ENCODE data around the gene GPR37L1. TPM values are rescaled to one million over a fixed set of nuclear protein-coding genes. Genes with fewer than 3 reads are reported as not detected.

The GPR37L1 gene
- polyA plus RNA-seq, 4 donors = 0.10 to 0.37 (median 0.22) TPM; not detected in 1

GRCh38 chr1:202127061-202127460, 4.3 kb downstream of the GPR37L1 start:
- no peaks in the 10 kb centered on the region for H3K9me3 ChIP-seq (ENCODE audit: control insufficient read depth in 2 of 2, insufficient read depth in 1 of 2, low read depth in 1 of 2, low read length in 1 of 2)
- no peaks in the 10 kb centered on the region for H3K4me1 ChIP-seq (ENCODE audit: control insufficient read depth in 3 of 3, insufficient read depth in 2 of 3, low read depth in 1 of 3, low read length in 2 of 3)
- no peak overlapping the region for H3K27ac ChIP-seq (ENCODE audit: low read depth in 1 of 3, low read length in 2 of 3)
- no peak overlapping the region for H3K4me3 ChIP-seq (ENCODE audit: low read depth in 1 of 3, low read length in 3 of 3)
- peaks cover 0 to 10% (median 0%) of the 10 kb centered on the region in 3 donors for H3K36me3 ChIP-seq (ENCODE audit: control insufficient read depth in 3 of 3, insufficient read depth in 2 of 3, low read depth in 1 of 3, low read length in 3 of 3)
- WGBS, 3 donors = 90 to 95% (median 94%) methylated on average over 6 of the region's 6 CpGs
- FAIRE-seq (no peak), DNase-seq (no peak)
- H3K27me3 ChIP-seq (ENCODE audit: control insufficient read depth in 3 of 3, insufficient read depth in 3 of 3, low read length in 3 of 3) = no peaks in the 10 kb centered on the region

- DNase-seq = no peak
- H3K36me3 ChIP-seq (ENCODE audit: control insufficient read depth in 3 of 3, insufficient read depth in 2 of 3, low read depth in 1 of 3, low read length in 3 of 3) = peaks cover 0 to 20% (median under 1%) of the 10 kb centered on the region in 3 donors
- 93 to 95% (median 94%) methylated on average over 20 to 26 of the region's 26 CpGs for WGBS, 3 donors
- no peaks in the 10 kb centered on the region for H3K27me3 ChIP-seq (ENCODE audit: control insufficient read depth in 3 of 3, insufficient read depth in 3 of 3, low read length in 3 of 3)
- no peak overlapping the region for H3K4me3 ChIP-seq (ENCODE audit: low read depth in 1 of 3, low read length in 3 of 3)
- H3K9me3 ChIP-seq (ENCODE audit: control insufficient read depth in 2 of 2, insufficient read depth in 1 of 2, low read depth in 1 of 2, low read length in 1 of 2) = no peaks in the 10 kb centered on the region
- H3K4me1 ChIP-seq (ENCODE audit: control insufficient read depth in 3 of 3, insufficient read depth in 2 of 3, low read depth in 1 of 3, low read length in 2 of 3) = peaks cover 0 to 2% (median 0%) of the 10 kb centered on the region in 3 donors
- no peak for FAIRE-seq
- no peak overlapping the region for H3K27ac ChIP-seq (ENCODE audit: low read depth in 1 of 3, low read length in 2 of 3)
These were observed 5.3 kb downstream of the GPR37L1 start for GRCh38 chr1:202127836-202128622.

- H3K27me3 ChIP-seq (ENCODE audit: control insufficient read depth in 3 of 3, insufficient read depth in 3 of 3, low read length in 3 of 3) = no peaks in the 10 kb centered on the region
- peaks cover 0 to 2% (median 0%) of the 10 kb centered on the region in 3 donors for H3K4me1 ChIP-seq (ENCODE audit: control insufficient read depth in 3 of 3, insufficient read depth in 2 of 3, low read depth in 1 of 3, low read length in 2 of 3)
- FAIRE-seq (no peak), DNase-seq (no peak)
- no peak overlapping the region for H3K4me3 ChIP-seq (ENCODE audit: low read depth in 1 of 3, low read length in 3 of 3)
- no peaks in the 10 kb centered on the region for H3K9me3 ChIP-seq (ENCODE audit: control insufficient read depth in 2 of 2, insufficient read depth in 1 of 2, low read depth in 1 of 2, low read length in 1 of 2)
- H3K36me3 ChIP-seq (ENCODE audit: control insufficient read depth in 3 of 3, insufficient read depth in 2 of 3, low read depth in 1 of 3, low read length in 3 of 3) = peaks cover 7 to 35% (median 8%) of the 10 kb centered on the region in 3 donors
- 72 to 78% (median 76%) methylated on average over 8 of the region's 8 CpGs for WGBS, 3 donors
- H3K27ac ChIP-seq (ENCODE audit: low read depth in 1 of 3, low read length in 2 of 3) = no peak overlapping the region
These were observed 7.0 kb downstream of the GPR37L1 start for GRCh38 chr1:202129453-202130296.

GRCh38 chr1:202130297-202130721, 7.6 kb downstream of the GPR37L1 start:
- Histone ChIP-seq H3K4me1 (ENCODE audit: control insufficient read depth in 3 of 3, insufficient read depth in 2 of 3, low read depth in 1 of 3, low read length in 2 of 3) (peaks cover 0 to 2% (median 0%) of the 10 kb centered on the region in 3 donors), H3K9me3 (ENCODE audit: control insufficient read depth in 2 of 2, insufficient read depth in 1 of 2, low read depth in 1 of 2, low read length in 1 of 2) (no peaks in the 10 kb centered on the region), H3K4me3 (ENCODE audit: low read depth in 1 of 3, low read length in 3 of 3) (no peak overlapping the region), H3K27ac (ENCODE audit: low read depth in 1 of 3, low read length in 2 of 3) (no peak overlapping the region), H3K36me3 (ENCODE audit: control insufficient read depth in 3 of 3, insufficient read depth in 2 of 3, low read depth in 1 of 3, low read length in 3 of 3) (peaks cover 7 to 42% (median 8%) of the 10 kb centered on the region in 3 donors), H3K27me3 (ENCODE audit: control insufficient read depth in 3 of 3, insufficient read depth in 3 of 3, low read length in 3 of 3) (no peaks in the 10 kb centered on the region)
- WGBS, 3 donors = 50 to 58% (median 51%) methylated on average over 10 to 11 of the region's 11 CpGs
- no peak for FAIRE-seq
- no peak for DNase-seq

GRCh38 chr1:202130816-202131522, 8.3 kb downstream of the GPR37L1 start:
- Histone ChIP-seq H3K36me3 (ENCODE audit: control insufficient read depth in 3 of 3, insufficient read depth in 2 of 3, low read depth in 1 of 3, low read length in 3 of 3) (peaks cover 7 to 47% (median 10%) of the 10 kb centered on the region in 3 donors), H3K9me3 (ENCODE audit: control insufficient read depth in 2 of 2, insufficient read depth in 1 of 2, low read depth in 1 of 2, low read length in 1 of 2) (no peaks in the 10 kb centered on the region), H3K27me3 (ENCODE audit: control insufficient read depth in 3 of 3, insufficient read depth in 3 of 3, low read length in 3 of 3) (no peaks in the 10 kb centered on the region), H3K4me1 (ENCODE audit: control insufficient read depth in 3 of 3, insufficient read depth in 2 of 3, low read depth in 1 of 3, low read length in 2 of 3) (peaks cover 0 to 2% (median 0%) of the 10 kb centered on the region in 3 donors), H3K4me3 (ENCODE audit: low read depth in 1 of 3, low read length in 3 of 3) (no peak overlapping the region), H3K27ac (ENCODE audit: low read depth in 1 of 3, low read length in 2 of 3) (no peak overlapping the region)
- WGBS, 3 donors = 72 to 75% (median 75%) methylated on average over 9 of the region's 9 CpGs
- DNase-seq (no peak), FAIRE-seq (no peak)

GRCh38 chr1:202131956-202132821, 9.5 kb downstream of the GPR37L1 start:
- Histone ChIP-seq H3K4me3 (ENCODE audit: low read depth in 1 of 3, low read length in 3 of 3) (no peak overlapping the region), H3K27ac (ENCODE audit: low read depth in 1 of 3, low read length in 2 of 3) (peak overlapping the region in 1 of 3 donors; percentile 83), H3K36me3 (ENCODE audit: control insufficient read depth in 3 of 3, insufficient read depth in 2 of 3, low read depth in 1 of 3, low read length in 3 of 3) (peaks cover 7 to 56% (median 13%) of the 10 kb centered on the region in 3 donors), H3K27me3 (ENCODE audit: control insufficient read depth in 3 of 3, insufficient read depth in 3 of 3, low read length in 3 of 3) (no peaks in the 10 kb centered on the region), H3K4me1 (ENCODE audit: control insufficient read depth in 3 of 3, insufficient read depth in 2 of 3, low read depth in 1 of 3, low read length in 2 of 3) (peaks cover 0 to 2% (median 0%) of the 10 kb centered on the region in 3 donors), H3K9me3 (ENCODE audit: control insufficient read depth in 2 of 2, insufficient read depth in 1 of 2, low read depth in 1 of 2, low read length in 1 of 2) (no peaks in the 10 kb centered on the region)
- DNase-seq (no peak), FAIRE-seq (no peak)
- WGBS, 3 donors = 47 to 59% (median 49%) methylated on average over 11 to 12 of the region's 12 CpGs

GRCh38 chr1:202133001-202133400, 10.3 kb downstream of the GPR37L1 start:
- no peak for DNase-seq

More at GRCh38 chr1:202133001-202133400, 10.3 kb downstream of the GPR37L1 start:
- Histone ChIP-seq H3K27me3 (ENCODE audit: control insufficient read depth in 3 of 3, insufficient read depth in 3 of 3, low read length in 3 of 3) (no peaks in the 10 kb centered on the region), H3K9me3 (ENCODE audit: control insufficient read depth in 2 of 2, insufficient read depth in 1 of 2, low read depth in 1 of 2, low read length in 1 of 2) (no peaks in the 10 kb centered on the region), H3K4me3 (ENCODE audit: low read depth in 1 of 3, low read length in 3 of 3) (no peak overlapping the region), H3K4me1 (ENCODE audit: control insufficient read depth in 3 of 3, insufficient read depth in 2 of 3, low read depth in 1 of 3, low read length in 2 of 3) (peaks cover 0 to 2% (median 0%) of the 10 kb centered on the region in 3 donors), H3K27ac (ENCODE audit: low read depth in 1 of 3, low read length in 2 of 3) (peak overlapping the region in 1 of 3 donors; percentile 83), H3K36me3 (ENCODE audit: control insufficient read depth in 3 of 3, insufficient read depth in 2 of 3, low read depth in 1 of 3, low read length in 3 of 3) (peaks cover 7 to 59% (median 13%) of the 10 kb centered on the region in 3 donors)
- FAIRE-seq = no peak
- WGBS, 3 donors = 87 to 94% (median 91%) methylated on average over 14 of the region's 14 CpGs
